ENCODE data around the gene ENTPD1. TPM values are rescaled to one million over a fixed set of nuclear protein-coding genes. Genes with fewer than 3 reads are reported as not detected.

ENTPD1 gene
- total and polyA plus RNA-seq, 10 of the 15 experiments (the other 5 are each of a cell fraction or from before 2014, with no cell fraction given) = 110 to 413 (median 161) TPM

GRCh38 chr10:95832216-95833041 lies 76.5 kb downstream of the ENTPD1 start:
- TSS peak; percentile 77 for BruUV-seq (replicated peaks)
- H3K4me1 ChIP-seq (ENCODE audit: control insufficient read depth, insufficient read depth, low read length) = peaks cover 71% of the 10 kb centered on the region
- in situ Hi-C loops (cut with MboI) = loop anchor here (5.0 to 10.0 kb wide), 2 partner anchors 40 to 68 kb away; no protein-coding TSS in a partner anchor
- TF ChIP-seq CREM (IDR thresholded peaks at IDR 0.05; ENCODE audit: low read depth) (peak; percentile 95), CHD1 (IDR thresholded peaks at IDR 0.05; ENCODE audit: low read depth, low read length) (no peak), NFIC (IDR thresholded peaks at IDR 0.05; ENCODE audit: low read depth, low read length) (peak; percentile 97), IKZF1 (conservative IDR thresholded peaks at IDR 0.05) (peak; percentile 97), CHD4 (IDR thresholded peaks at IDR 0.05) (no peak), RUNX3 (IDR thresholded peaks at IDR 0.05; ENCODE audit: low read length) (peak; percentile 93), NFXL1 (IDR thresholded peaks at IDR 0.05; ENCODE audit: borderline replicate concordance) (no peak), PAX8 (IDR thresholded peaks at IDR 0.05) (no peak; the same call in 1 of the 2 replicates), HDAC6 (IDR thresholded peaks at IDR 0.05; ENCODE audit: unreplicated experiment) (no peak), E2F4 (IDR thresholded peaks at IDR 0.05; ENCODE audit: low read depth, low read length) (no peak), NRF1 (conservative IDR thresholded peaks at IDR 0.05; ENCODE audit: low read depth, low read length) (no peak), RCOR1 (conservative IDR thresholded peaks at IDR 0.05; ENCODE audit: low read depth, low read length) (no peak), MYB (IDR thresholded peaks at IDR 0.05; ENCODE audit: borderline replicate concordance, low read depth, low read length) (peak; percentile 99)
- TF ChIP-seq, protein P1, sequence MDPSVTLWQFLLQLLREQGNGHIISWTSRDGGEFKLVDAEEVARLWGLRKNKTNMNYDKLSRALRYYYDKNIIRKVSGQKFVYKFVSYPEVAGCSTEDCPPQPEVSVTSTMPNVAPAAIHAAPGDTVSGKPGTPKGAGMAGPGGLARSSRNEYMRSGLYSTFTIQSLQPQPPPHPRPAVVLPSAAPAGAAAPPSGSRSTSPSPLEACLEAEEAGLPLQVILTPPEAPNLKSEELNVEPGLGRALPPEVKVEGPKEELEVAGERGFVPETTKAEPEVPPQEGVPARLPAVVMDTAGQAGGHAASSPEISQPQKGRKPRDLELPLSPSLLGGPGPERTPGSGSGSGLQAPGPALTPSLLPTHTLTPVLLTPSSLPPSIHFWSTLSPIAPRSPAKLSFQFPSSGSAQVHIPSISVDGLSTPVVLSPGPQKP (IDR thresholded peaks at IDR 0.05; ENCODE audit: low read depth, low read length) = no peak
- TF ChIP-seq, protein P2, sequence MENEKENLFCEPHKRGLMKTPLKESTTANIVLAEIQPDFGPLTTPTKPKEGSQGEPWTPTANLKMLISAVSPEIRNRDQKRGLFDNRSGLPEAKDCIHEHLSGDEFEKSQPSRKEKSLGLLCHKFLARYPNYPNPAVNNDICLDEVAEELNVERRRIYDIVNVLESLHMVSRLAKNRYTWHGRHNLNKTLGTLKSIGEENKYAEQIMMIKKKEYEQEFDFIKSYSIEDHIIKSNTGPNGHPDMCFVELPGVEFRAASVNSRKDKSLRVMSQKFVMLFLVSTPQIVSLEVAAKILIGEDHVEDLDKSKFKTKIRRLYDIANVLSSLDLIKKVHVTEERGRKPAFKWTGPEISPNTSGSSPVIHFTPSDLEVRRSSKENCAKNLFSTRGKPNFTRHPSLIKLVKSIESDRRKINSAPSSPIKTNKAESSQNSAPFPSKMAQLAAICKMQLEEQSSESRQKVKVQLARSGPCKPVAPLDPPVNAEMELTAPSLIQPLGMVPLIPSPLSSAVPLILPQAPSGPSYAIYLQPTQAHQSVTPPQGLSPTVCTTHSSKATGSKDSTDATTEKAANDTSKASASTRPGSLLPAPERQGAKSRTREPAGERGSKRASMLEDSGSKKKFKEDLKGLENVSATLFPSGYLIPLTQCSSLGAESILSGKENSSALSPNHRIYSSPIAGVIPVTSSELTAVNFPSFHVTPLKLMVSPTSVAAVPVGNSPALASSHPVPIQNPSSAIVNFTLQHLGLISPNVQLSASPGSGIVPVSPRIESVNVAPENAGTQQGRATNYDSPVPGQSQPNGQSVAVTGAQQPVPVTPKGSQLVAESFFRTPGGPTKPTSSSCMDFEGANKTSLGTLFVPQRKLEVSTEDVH (IDR thresholded peaks at IDR 0.05; ENCODE audit: low read depth, partially characterized antibody) = peak; percentile 69
- TF ChIP-seq, protein P3, sequence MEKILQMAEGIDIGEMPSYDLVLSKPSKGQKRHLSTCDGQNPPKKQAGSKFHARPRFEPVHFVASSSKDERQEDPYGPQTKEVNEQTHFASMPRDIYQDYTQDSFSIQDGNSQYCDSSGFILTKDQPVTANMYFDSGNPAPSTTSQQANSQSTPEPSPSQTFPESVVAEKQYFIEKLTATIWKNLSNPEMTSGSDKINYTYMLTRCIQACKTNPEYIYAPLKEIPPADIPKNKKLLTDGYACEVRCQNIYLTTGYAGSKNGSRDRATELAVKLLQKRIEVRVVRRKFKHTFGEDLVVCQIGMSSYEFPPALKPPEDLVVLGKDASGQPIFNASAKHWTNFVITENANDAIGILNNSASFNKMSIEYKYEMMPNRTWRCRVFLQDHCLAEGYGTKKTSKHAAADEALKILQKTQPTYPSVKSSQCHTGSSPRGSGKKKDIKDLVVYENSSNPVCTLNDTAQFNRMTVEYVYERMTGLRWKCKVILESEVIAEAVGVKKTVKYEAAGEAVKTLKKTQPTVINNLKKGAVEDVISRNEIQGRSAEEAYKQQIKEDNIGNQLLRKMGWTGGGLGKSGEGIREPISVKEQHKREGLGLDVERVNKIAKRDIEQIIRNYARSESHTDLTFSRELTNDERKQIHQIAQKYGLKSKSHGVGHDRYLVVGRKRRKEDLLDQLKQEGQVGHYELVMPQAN (conservative IDR thresholded peaks at IDR 0.05) = no peak

More at GRCh38 chr10:95832216-95833041, 76.5 kb downstream of the ENTPD1 start:
- ChIA-PET RAD21 (ENCODE audit: unreplicated experiment) (interaction anchor here (1.0 to 17.3 kb wide), 12 partner anchors 8 to 458 kb away, joined by 3 to 374 read pairs (median 52); partner anchors contain the start of genes CC2D2B, ENTPD1 and TCTN3), SMC1A (ENCODE audit: uncharacterized antibody, unreplicated experiment) (interaction anchor here (0.5 to 25.1 kb wide), 13 partner anchors 8 to 156 kb away, joined by 3 to 795 read pairs (median 3); partner anchors contain the start of genes ENTPD1 and TCTN3), POLR2A (interaction anchor here (0.6 to 18.0 kb wide), 10 partner anchors 9 to 455 kb away, joined by 4 to 451 read pairs (median 11); partner anchors contain the start of genes ENTPD1 and TCTN3), CTCF (interaction anchor here (1.2 to 13.6 kb wide), 11 partner anchors 8 to 139 kb away, joined by 3 to 187 read pairs (median 10); partner anchors contain the start of genes ENTPD1 and TCTN3)
- Histone ChIP-seq H2AFZ (ENCODE audit: control insufficient read depth, low read depth, low read length) (no peak overlapping the region), H3K27me3 (replicated peaks in 1 of 2; ENCODE audit: control insufficient read depth in 2 of 2, insufficient read depth in 2 of 2, low read length in 1 of 2) (no peaks in the 10 kb centered on the region), H3K4me3 (no peak overlapping the region), H3K9me3 (replicated peaks; ENCODE audit: control insufficient read depth, insufficient read depth, low read length) (peaks cover 4% of the 10 kb centered on the region; the same call in 2 of the 3 replicates), H3K36me3 (ENCODE audit: control insufficient read depth in 2 of 2, insufficient read depth in 2 of 2, low read length in 1 of 2) (peaks cover 1 to 18% of the 10 kb centered on the region in 2 experiments; a peak in 3 of 4 replicates), H4K20me1 (ENCODE audit: control insufficient read depth, insufficient read depth) (no peaks in the 10 kb centered on the region), H3K27ac (ENCODE audit: control insufficient read depth, insufficient read depth) (peak overlapping the region; percentile 98), H3K9ac (ENCODE audit: control insufficient read depth, insufficient read depth, low read length) (peak overlapping the region; percentile 79), H3K79me2 (ENCODE audit: control insufficient read depth, insufficient read depth, low read length) (peaks cover 75% of the 10 kb centered on the region), H3K4me2 (ENCODE audit: control insufficient read depth, insufficient read depth) (peak overlapping the region; percentile 82)
- intact Hi-C loops (cut with micrococcal nuclease; ENCODE audit: unreplicated experiment) = loop anchor here (1.0 to 5.0 kb wide), 5 partner anchors 12 to 535 kb away; no protein-coding TSS in a partner anchor
- 6% methylated on average over 6 of the region's 6 CpGs for WGBS (ENCODE audit: insufficient coverage, insufficient replicate concordance, low lambda C conversion rate, missing lambda C conversion rate)
- ATAC-seq = peak; percentile 87
- peak; percentile 97 for FAIRE-seq
- peak; percentile 99 for DNase-seq (ENCODE audit: low read depth, low spot score)
